K562 (cell line): ENCODE results near the gene CRYBG1. TPM values are rescaled to one million over a fixed set of nuclear protein-coding genes. Genes with fewer than 3 reads are reported as not detected.

ENCODE experiments used
- ATAC-seq: fragments of 200-7000 bp; cut with Tn5 transposase; 3 replicates; pipeline ENCODE4 v1.9.1; 2020; ENCODE audit warnings: moderate library complexity
- BruUV-seq: library from RNA; stranded (reverse); fragments of 400-500 nt; replicated peaks from 2 replicates; lab custom pipeline; 2021; lab: Mats Ljungman, UMichigan
- CTCF ChIA-PET: fragments of 300-600 bp; formaldehyde crosslinking; extraction: SDS; loops from one replicate; lab custom pipeline; 2021; ENCODE audit warnings: low intra/inter-chr PET ratio; lab: Yijun Ruan, JAX
- POLR2A ChIA-PET: fragments of 300-600, 350-650 bp; sonication (Branson Sonifier 250); formaldehyde crosslinking; extraction: SDS; loops from one replicate; lab custom pipeline; 2021; ENCODE audit warnings: antibody characterized with exemption, inconsistent platforms; lab: Yijun Ruan, JAX
- DNase-seq, 4 experiments: peaks; one replicate each; pipeline versions ENCODE4 v3.0.0 to v3.0.0-alpha.2; 2011 to 2018; ENCODE audit warnings: low spot score in 3 of 4, mixed read lengths in 3 of 4; ENCODE audit errors: extremely low read depth in 1 of 4
- FAIRE-seq: peaks from 2 replicates; lab custom pipeline; 2011; peaks lifted over from hg19 to GRCh38; lab: Jason Lieb, UNC
- H2AFZ ChIP-seq: 2 replicates; pipeline ENCODE4 v1.6.0; 2011; ENCODE audit warnings: low read depth, low read length, control low read depth, inconsistent platforms
- H3K27ac ChIP-seq: fragments of 200-600 bp; 3 replicates; pipeline ENCODE4 v1.8.0; 2011; ENCODE audit warnings: low read depth, mild to moderate bottlenecking, control low read depth, inconsistent platforms, low read length, moderate library complexity, mixed read lengths; ENCODE audit errors: extremely low read depth
- H3K27me3 ChIP-seq, 2 experiments: fragments of 300-600 bp in 1 of 2; 2 replicates in 1 of 2; 3 replicates in 1 of 2; pipeline versions ENCODE4 v1.6.0 to v1.8.0; 2011; ENCODE audit warnings: inconsistent platforms in 2 of 2, low read length in 2 of 2, mild to moderate bottlenecking in 1 of 2, mixed read lengths in 1 of 2, moderate library complexity in 1 of 2; ENCODE audit not compliant: control insufficient read depth in 2 of 2, insufficient read depth in 2 of 2
- H3K36me3 ChIP-seq: fragments of 300-600 bp; 3 replicates; pipeline ENCODE4 v1.8.0; 2011; ENCODE audit warnings: mild to moderate bottlenecking, low read length, inconsistent platforms; ENCODE audit not compliant: control insufficient read depth, insufficient read depth
- H3K4me1 ChIP-seq, 2 experiments: fragments of 200-600 bp in 1 of 2; replicated peaks in 1 of 2; 2 replicates in 1 of 2; 3 replicates in 1 of 2; pipeline versions ENCODE4 v1.5.1 to v1.8.0; 2011; ENCODE audit warnings: inconsistent platforms in 2 of 2, low read length in 2 of 2, mild to moderate bottlenecking in 1 of 2, mixed read lengths in 1 of 2, moderate library complexity in 1 of 2; ENCODE audit not compliant: control insufficient read depth in 2 of 2, insufficient read depth in 2 of 2
- H3K4me2 ChIP-seq: 2 replicates; pipeline ENCODE4 v1.6.1; 2011; ENCODE audit warnings: low read length, control low read depth, inconsistent platforms, mixed read lengths; ENCODE audit not compliant: insufficient read depth
- H3K4me3 ChIP-seq: fragments of 200-600 bp; sonication (generic), shearing (Covaris generic); 2 replicates; pipeline ENCODE4 v1.5.1; 2016; ENCODE audit warnings: control low read depth, inconsistent platforms
- H3K79me2 ChIP-seq: fragments of 200-600 bp; 3 replicates; pipeline ENCODE4 v1.8.0; 2011; ENCODE audit warnings: low read length, inconsistent platforms; ENCODE audit not compliant: control insufficient read depth, insufficient read depth
- H3K9ac ChIP-seq, 2 experiments: 2 replicates each; pipeline versions ENCODE4 v1.6.0 to v1.6.1; 2011; ENCODE audit warnings: low read depth in 2 of 2, low read length in 2 of 2, control low read depth in 1 of 2, inconsistent platforms in 1 of 2, mild to moderate bottlenecking in 1 of 2, mixed read lengths in 1 of 2; ENCODE audit not compliant: insufficient read depth in 1 of 2
- H3K9me1 ChIP-seq: one replicate; pipeline ENCODE4 v1.6.0; 2011; ENCODE audit warnings: inconsistent platforms, mild to moderate bottlenecking, low read length, moderate library complexity; ENCODE audit not compliant: control insufficient read depth, insufficient read depth
- H3K9me3 ChIP-seq: replicated peaks from 2 replicates; pipeline ENCODE4 v1.5.1; 2011; ENCODE audit warnings: low read depth, low read length, inconsistent platforms; ENCODE audit not compliant: control insufficient read depth, insufficient read depth
- H4K20me1 ChIP-seq: replicated peaks from 2 replicates; pipeline ENCODE4 v1.6.1; 2011; ENCODE audit warnings: low read length, inconsistent platforms, mixed read lengths; ENCODE audit not compliant: control insufficient read depth, insufficient read depth
- HNRNPK ChIP-seq: fragments of 200-400 bp; formaldehyde crosslinking; IDR thresholded peaks from one replicate; pipeline ENCODE4 v1.6.1; 2018; ENCODE audit warnings: mild to moderate bottlenecking, low read depth, low read length; ENCODE audit not compliant: poor library complexity, severe bottlenecking
- MAFG ChIP-seq: fragments of 450-650 bp; conservative IDR thresholded peaks from 2 replicates; pipeline ENCODE4 v1.6.1; 2016; ENCODE audit warnings: missing genetic modification characterization, missing compliant biosample characterization
- NKRF ChIP-seq: fragments of 450-650 bp; IDR thresholded peaks from 2 replicates; pipeline ENCODE4 v1.6.1; 2016; ENCODE audit warnings: borderline replicate concordance
- POLR3G ChIP-seq: IDR thresholded peaks from 2 replicates; pipeline ENCODE4 v1.6.1; 2011; ENCODE audit not compliant: insufficient read length, insufficient replicate concordance; ENCODE audit errors: extremely low read depth
- STAG1 ChIP-seq: sonication (generic); formaldehyde crosslinking; IDR thresholded peaks from 2 replicates; pipeline ENCODE4 v1.5.0; 2020; ENCODE audit warnings: missing genetic modification reagents, borderline replicate concordance
- TAF1 ChIP-seq: IDR thresholded peaks from 2 replicates; pipeline ENCODE4 v1.6.1; 2011; ENCODE audit warnings: mild to moderate bottlenecking, low read length, moderate library complexity; ENCODE audit not compliant: insufficient read depth, control insufficient read depth, severe bottlenecking; ENCODE audit errors: extremely low read depth
- ZBTB8A ChIP-seq: fragments of 450-650 bp; IDR thresholded peaks from 2 replicates; pipeline ENCODE4 v1.6.1; 2018; ENCODE audit warnings: mild to moderate bottlenecking, moderate library complexity; ENCODE audit not compliant: partially characterized antibody
- WGBS: fragments of 100-300 bp; shearing (Covaris generic); methylation state at CpG from one replicate; pipeline ENCODE4 v1.1.6; 2016; ENCODE audit warnings: low coverage, mixed read lengths; ENCODE audit not compliant: insufficient coverage; ENCODE audit errors: missing lambda C conversion rate; 5-methylcytosine and 5-hydroxymethylcytosine counted together
- in situ Hi-C: fragments of 300-500 bp; cut with MboI; formaldehyde crosslinking; loops from 4 replicates; pipeline ENCODE4 v1.15.0; 2018; ENCODE audit warnings: inconsistent platforms, mixed read lengths
- intact Hi-C: fragments of 100-400 bp; cut with micrococcal nuclease; formaldehyde crosslinking; loops from 2 replicates; pipeline ENCODE4 v1.14.2; 2022
- polyA plus RNA-seq, 8 experiments: library from polyadenylated mRNA; depleted of rRNA in 4 of 8; stranded (reverse) in 5 of 8; unstranded in 3 of 8; fragments of >200 nt; fragmentation: Nextera tagmentation in 2 of 8; fragmentation: Illumina TruSeq in 1 of 8; extraction: Ambion mirVana in 2 of 8; extraction: Trizol in 1 of 8; gene quantifications; 2 replicates each; pipeline versions ENCODE4 v1.2.1 to v1.2.3, GENCODE V29; 2011 to 2014; ENCODE audit warnings: inconsistent platforms in 1 of 8, missing spikeins in 1 of 8
- total RNA-seq, 7 experiments: library from RNA; depleted of rRNA in 6 of 7; stranded (reverse); fragments of >200 nt in 6 of 7; fragmentation: Illumina TruSeq in 2 of 7; extraction: Trizol in 2 of 7; gene quantifications; 2 replicates each; pipeline versions ENCODE4 v1.2.1 to v1.2.3, GENCODE V29; 2011 to 2021; ENCODE audit warnings: low replicate concordance in 1 of 7
- TF ChIP-seq, protein P1 (sequence below), 3 experiments: fragments of 200-800 bp in 1 of 3; sonication (Bioruptor generic) in 1 of 3; sonication (generic) in 1 of 3; formaldehyde crosslinking in 1 of 3; IDR thresholded peaks; 2 replicates each; pipeline versions ENCODE4 v1.6.1 to v1.8.0; 2016 to 2022; ENCODE audit warnings: mild to moderate bottlenecking in 2 of 3, missing compliant biosample characterization in 2 of 3, missing genetic modification characterization in 2 of 3, missing genetic modification reagents in 1 of 3
- TF ChIP-seq, protein P2 (sequence below): sonication (generic); formaldehyde crosslinking; IDR thresholded peaks from 2 replicates; pipeline ENCODE4 v1.8.0; 2023; ENCODE audit warnings: missing genetic modification reagents, mild to moderate bottlenecking, borderline replicate concordance

The CRYBG1 gene
- total and polyA plus RNA-seq, 9 of the 15 experiments (the other 6 are each of a cell fraction or from before 2014, with no cell fraction given) = 0.07 to 0.47 (median 0.11) TPM

GRCh38 chr6:106579281-106579680 is 218.8 kb downstream of the CRYBG1 start (continued):
- no peak for TF ChIP-seq TAF1
- TF ChIP-seq, protein P1, sequence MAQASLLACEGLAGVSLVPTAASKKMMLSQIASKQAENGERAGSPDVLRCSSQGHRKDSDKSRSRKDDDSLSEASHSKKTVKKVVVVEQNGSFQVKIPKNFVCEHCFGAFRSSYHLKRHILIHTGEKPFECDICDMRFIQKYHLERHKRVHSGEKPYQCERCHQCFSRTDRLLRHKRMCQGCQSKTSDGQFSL (CRISPR knock-in tag; IDR thresholded peaks at IDR 0.05) = no peak
- TF ChIP-seq, protein P1 (tag; IDR thresholded peaks at IDR 0.05) = no peak
- TF ChIP-seq NKRF = no peak

GRCh38 chr6:106581468-106581867 is 221.0 kb downstream of the CRYBG1 start:
- in situ Hi-C loops (no loop called here), intact Hi-C loops (no loop called here)
- Histone ChIP-seq H3K4me2 (no peak overlapping the region), H3K9me1 (no peaks in the 10 kb centered on the region), H4K20me1 (no peaks in the 10 kb centered on the region), H2AFZ (no peak overlapping the region), H3K36me3 (peaks cover 44% of the 10 kb centered on the region; the same call in 1 of the 3 replicates), H3K4me1 (no peaks in the 10 kb centered on the region), H3K9me3 (no peaks in the 10 kb centered on the region), H3K27ac (no peak overlapping the region), H3K79me2 (no peaks in the 10 kb centered on the region), H3K27me3 (no peaks in the 10 kb centered on the region), H3K9ac (no peak overlapping the region), H3K4me3 (no peak overlapping the region)
- ChIA-PET CTCF (no interaction called here), POLR2A (no interaction called here)
- FAIRE-seq (no peak), ATAC-seq (no peak), DNase-seq (no peak)
- TF ChIP-seq STAG1 (CRISPR knock-in tag) (no peak), POLR3G (no peak), MAFG (tag) (0 out of 2 replicates have a peak, but pooled peaks have one; percentile 1), ZBTB8A (no peak), HNRNPK (no peak)
- TF ChIP-seq, protein P2, sequence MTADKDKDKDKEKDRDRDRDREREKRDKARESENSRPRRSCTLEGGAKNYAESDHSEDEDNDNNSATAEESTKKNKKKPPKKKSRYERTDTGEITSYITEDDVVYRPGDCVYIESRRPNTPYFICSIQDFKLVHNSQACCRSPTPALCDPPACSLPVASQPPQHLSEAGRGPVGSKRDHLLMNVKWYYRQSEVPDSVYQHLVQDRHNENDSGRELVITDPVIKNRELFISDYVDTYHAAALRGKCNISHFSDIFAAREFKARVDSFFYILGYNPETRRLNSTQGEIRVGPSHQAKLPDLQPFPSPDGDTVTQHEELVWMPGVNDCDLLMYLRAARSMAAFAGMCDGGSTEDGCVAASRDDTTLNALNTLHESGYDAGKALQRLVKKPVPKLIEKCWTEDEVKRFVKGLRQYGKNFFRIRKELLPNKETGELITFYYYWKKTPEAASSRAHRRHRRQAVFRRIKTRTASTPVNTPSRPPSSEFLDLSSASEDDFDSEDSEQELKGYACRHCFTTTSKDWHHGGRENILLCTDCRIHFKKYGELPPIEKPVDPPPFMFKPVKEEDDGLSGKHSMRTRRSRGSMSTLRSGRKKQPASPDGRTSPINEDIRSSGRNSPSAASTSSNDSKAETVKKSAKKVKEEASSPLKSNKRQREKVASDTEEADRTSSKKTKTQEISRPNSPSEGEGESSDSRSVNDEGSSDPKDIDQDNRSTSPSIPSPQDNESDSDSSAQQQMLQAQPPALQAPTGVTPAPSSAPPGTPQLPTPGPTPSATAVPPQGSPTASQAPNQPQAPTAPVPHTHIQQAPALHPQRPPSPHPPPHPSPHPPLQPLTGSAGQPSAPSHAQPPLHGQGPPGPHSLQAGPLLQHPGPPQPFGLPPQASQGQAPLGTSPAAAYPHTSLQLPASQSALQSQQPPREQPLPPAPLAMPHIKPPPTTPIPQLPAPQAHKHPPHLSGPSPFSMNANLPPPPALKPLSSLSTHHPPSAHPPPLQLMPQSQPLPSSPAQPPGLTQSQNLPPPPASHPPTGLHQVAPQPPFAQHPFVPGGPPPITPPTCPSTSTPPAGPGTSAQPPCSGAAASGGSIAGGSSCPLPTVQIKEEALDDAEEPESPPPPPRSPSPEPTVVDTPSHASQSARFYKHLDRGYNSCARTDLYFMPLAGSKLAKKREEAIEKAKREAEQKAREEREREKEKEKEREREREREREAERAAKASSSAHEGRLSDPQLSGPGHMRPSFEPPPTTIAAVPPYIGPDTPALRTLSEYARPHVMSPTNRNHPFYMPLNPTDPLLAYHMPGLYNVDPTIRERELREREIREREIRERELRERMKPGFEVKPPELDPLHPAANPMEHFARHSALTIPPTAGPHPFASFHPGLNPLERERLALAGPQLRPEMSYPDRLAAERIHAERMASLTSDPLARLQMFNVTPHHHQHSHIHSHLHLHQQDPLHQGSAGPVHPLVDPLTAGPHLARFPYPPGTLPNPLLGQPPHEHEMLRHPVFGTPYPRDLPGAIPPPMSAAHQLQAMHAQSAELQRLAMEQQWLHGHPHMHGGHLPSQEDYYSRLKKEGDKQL (CRISPR knock-in tag) = no peak
- 15% methylated on average over 1 of the region's 1 CpG for WGBS
- BruUV-seq = no TSS peak
